Endothelial cell of umbilical vein (primary cell): ENCODE measurements around the gene TNIP3. TPM values are rescaled to one million over a fixed set of nuclear protein-coding genes. Genes with fewer than 3 reads are reported as not detected.

Experiments used
- BruUV-seq: library from RNA; stranded (reverse); fragments of 400-500 nt; replicated peaks from 2 replicates; lab custom pipeline; 2021; lab: Mats Ljungman, UMichigan
- CTCF ChIA-PET: fragments of 300-600, 350-600 bp; sonication (Branson Sonifier 250); formaldehyde crosslinking; loops from one replicate; lab custom pipeline; 2021; ENCODE audit warnings: antibody characterized with exemption, inconsistent platforms; lab: Charles Lee
- POLR2A ChIA-PET: fragments of 300-600, 350-600 bp; sonication (Branson Sonifier 250); formaldehyde crosslinking; loops from one replicate; lab custom pipeline; 2021; ENCODE audit warnings: antibody characterized with exemption, inconsistent platforms; lab: Charles Lee
- DNase-seq: peaks from one replicate; pipeline ENCODE4 v3.0.0-alpha.2; 2011; ENCODE audit warnings: low read depth, low spot score
- FAIRE-seq: peaks from 2 replicates; lab custom pipeline; 2011; peaks lifted over from hg19 to GRCh38; lab: Jason Lieb, UNC
- H2AFZ ChIP-seq: 2 replicates; pipeline ENCODE4 v1.6.0; 2012; ENCODE audit warnings: low read depth, low read length, control low read depth, inconsistent platforms
- H3K27ac ChIP-seq: 2 replicates; pipeline ENCODE4 v1.5.1; 2011; ENCODE audit warnings: low read depth, mild to moderate bottlenecking, control low read depth, low read length, moderate library complexity; ENCODE audit not compliant: insufficient read depth
- H3K27me3 ChIP-seq, 2 experiments: 2 replicates each; pipeline versions ENCODE4 v1.6.0 to v1.6.1; 2011; ENCODE audit warnings: low read length in 2 of 2, mixed read lengths in 1 of 2; ENCODE audit not compliant: control insufficient read depth in 2 of 2, insufficient read depth in 2 of 2
- H3K36me3 ChIP-seq, 2 experiments: 2 replicates in 1 of 2; 3 replicates in 1 of 2; pipeline ENCODE4 v1.5.1; 2011; ENCODE audit warnings: low read length in 2 of 2, mild to moderate bottlenecking in 1 of 2, moderate library complexity in 1 of 2; ENCODE audit not compliant: control insufficient read depth in 2 of 2, insufficient read depth in 2 of 2; ENCODE audit errors: extremely low read depth in 1 of 2
- H3K4me1 ChIP-seq: 3 replicates; pipeline ENCODE4 v1.5.1; 2011; ENCODE audit warnings: mild to moderate bottlenecking, low read length; ENCODE audit not compliant: control insufficient read depth, insufficient read depth; ENCODE audit errors: extremely low read depth
- H3K4me2 ChIP-seq: 2 replicates; pipeline ENCODE4 v1.6.1; 2011; ENCODE audit warnings: low read length, control low read depth, mixed read lengths; ENCODE audit not compliant: insufficient read depth
- H3K4me3 ChIP-seq, 3 experiments: fragments of 200-600 bp in 1 of 3; sonication (generic), shearing (Covaris generic) in 1 of 3; replicated peaks in 1 of 3; 2 replicates each; pipeline ENCODE4 v1.5.1; 2011 to 2016; ENCODE audit warnings: control low read depth in 3 of 3, low read length in 3 of 3, mild to moderate bottlenecking in 2 of 3, inconsistent platforms in 1 of 3, low read depth in 1 of 3, moderate library complexity in 1 of 3; ENCODE audit not compliant: insufficient read depth in 1 of 3
- H3K79me2 ChIP-seq: 2 replicates; pipeline ENCODE4 v1.6.0; 2012; ENCODE audit warnings: low read length, inconsistent platforms; ENCODE audit not compliant: control insufficient read depth, insufficient read depth
- H3K9ac ChIP-seq: replicated peaks from 2 replicates; pipeline ENCODE3; 2011; ENCODE audit warnings: low read length, control low read depth; ENCODE audit not compliant: insufficient read depth; ENCODE audit errors: extremely low read depth
- H3K9me1 ChIP-seq: replicated peaks from 3 replicates; pipeline ENCODE4 v1.6.0; 2011; ENCODE audit warnings: mild to moderate bottlenecking, low read length; ENCODE audit not compliant: control insufficient read depth, insufficient read depth; ENCODE audit errors: extremely low read depth
- H3K9me3 ChIP-seq: replicated peaks from 2 replicates; pipeline ENCODE4 v1.5.1; 2012; ENCODE audit warnings: low read length, inconsistent platforms; ENCODE audit not compliant: control insufficient read depth, insufficient read depth
- H4K20me1 ChIP-seq: replicated peaks from 2 replicates; pipeline ENCODE3; 2011; ENCODE audit warnings: mild to moderate bottlenecking, low read length; ENCODE audit not compliant: control insufficient read depth, insufficient read depth; ENCODE audit errors: extremely low read depth
- EZH2 ChIP-seq: IDR thresholded peaks from 2 replicates; pipeline ENCODE4 v1.6.1; 2012; ENCODE audit warnings: borderline replicate concordance, low read depth, mild to moderate bottlenecking, moderate library complexity, low read length, inconsistent platforms; ENCODE audit not compliant: severe bottlenecking
- FOS ChIP-seq: IDR thresholded peaks from 2 replicates; pipeline ENCODE4 v1.6.1; 2011; ENCODE audit warnings: mild to moderate bottlenecking, low read length, moderate library complexity, borderline replicate concordance; ENCODE audit not compliant: insufficient read depth
- GATA2 ChIP-seq: IDR thresholded peaks from 2 replicates; pipeline ENCODE4 v1.7.0; 2011; ENCODE audit warnings: low read depth, mild to moderate bottlenecking, moderate library complexity, mixed read lengths, low read length; ENCODE audit not compliant: insufficient read length, insufficient read depth
- JUN ChIP-seq: IDR thresholded peaks from 2 replicates; pipeline ENCODE4 v1.6.1; 2011; ENCODE audit warnings: borderline replicate concordance, low read depth; ENCODE audit not compliant: insufficient read length, insufficient read depth
- MYC ChIP-seq: IDR thresholded peaks from one replicate; pipeline ENCODE4 v1.6.1; 2011; ENCODE audit warnings: mild to moderate bottlenecking, low read depth, low read length
- POLR2A ChIP-seq: IDR thresholded peaks from 2 replicates; pipeline ENCODE4 v1.6.1; 2012; ENCODE audit warnings: low read depth, mild to moderate bottlenecking, control low read depth, low read length
- POLR2AphosphoS5 ChIP-seq: IDR thresholded peaks from 2 replicates; pipeline ENCODE4 v1.6.1; 2012; ENCODE audit warnings: low read depth, mild to moderate bottlenecking, control low read depth, low read length, moderate library complexity; ENCODE audit not compliant: insufficient read depth
- dilution Hi-C: fragments of 300-500 bp; cut with MboI; formaldehyde crosslinking; loops from one replicate; pipeline ENCODE4 v1.15.0; 2019; ENCODE audit warnings: low sequenced_read_pairs; ENCODE audit not compliant: extremely low pct_ligation_motif_present
- intact Hi-C: fragments of 100-400 bp; cut with micrococcal nuclease; formaldehyde crosslinking; loops from one replicate; pipeline ENCODE4 v1.10.0; 2022
- polyA plus RNA-seq, 4 experiments: library from polyadenylated mRNA; depleted of rRNA in 3 of 4; stranded (reverse) in 3 of 4; unstranded in 1 of 4; fragments of >200 nt; gene quantifications; 2 replicates each; pipeline versions ENCODE4 v1.2.1 to v1.2.3, GENCODE V29; 2011 to 2012; ENCODE audit warnings: missing spikeins in 1 of 4
- total RNA-seq: library from RNA; stranded (reverse); gene quantifications from 2 replicates; pipeline ENCODE4 v1.2.3, GENCODE V29; 2021
- TF ChIP-seq, protein P1 (sequence below), 2 donors: IDR thresholded peaks; 1 replicate in 1 of 2; 2 replicates in 1 of 2; pipeline ENCODE4 v1.5.1; 2011; ENCODE audit warnings: low read length in 2 of 2, mild to moderate bottlenecking in 2 of 2, moderate library complexity in 2 of 2, control low read depth in 1 of 2, inconsistent platforms in 1 of 2, low read depth in 1 of 2; ENCODE audit not compliant: insufficient read depth in 1 of 2; ENCODE audit errors: extremely low read depth in 1 of 2
- TF ChIP-seq, protein P2 (sequence below): IDR thresholded peaks from 2 replicates; pipeline ENCODE4 v1.6.1; 2011; ENCODE audit not compliant: insufficient read depth, insufficient read length

TNIP3 gene
- total and polyA plus RNA-seq, 2 donors (not counting 3 experiments of a cell fraction or from before 2014, with no cell fraction given): not detected

DNA sequence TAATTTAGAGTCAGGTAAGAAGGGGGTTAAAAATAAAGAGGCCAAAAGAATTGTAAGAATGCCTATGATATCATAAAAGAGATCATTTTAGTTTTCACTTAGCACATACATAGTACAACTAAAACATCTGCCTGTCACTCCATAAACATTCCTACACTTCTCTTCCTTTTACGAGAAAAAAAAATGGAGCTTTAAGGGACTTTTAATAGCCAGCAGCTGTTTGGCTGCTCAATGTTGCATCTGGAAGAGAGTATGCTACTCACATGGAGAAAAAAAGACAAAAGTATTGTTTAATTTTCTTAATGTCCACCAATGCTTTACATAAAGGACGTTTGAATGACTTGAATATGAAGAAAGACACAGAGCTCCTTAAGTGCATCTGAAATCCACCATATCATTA is 48.7 kb upstream of the TNIP3 start:
- DNase-seq (no peak), FAIRE-seq (no peak)
- ChIA-PET POLR2A (no interaction called here), CTCF (interaction anchor here (1.2 to 3.5 kb wide), 2 partner anchors 10 to 21 kb away, joined by 3 to 14 read pairs; no protein-coding TSS in a partner anchor)
- Histone ChIP-seq H3K9me1 (no peaks in the 10 kb centered on the region), H2AFZ (no peak overlapping the region), H3K36me3 (no peaks in the 10 kb centered on the region), H3K27me3 (peaks cover 0 to 3% of the 10 kb centered on the region in 2 experiments), H3K27ac (no peak overlapping the region), H4K20me1 (no peaks in the 10 kb centered on the region), H3K9me3 (no peaks in the 10 kb centered on the region), H3K9ac (no peak overlapping the region), H3K4me1 (no peaks in the 10 kb centered on the region), H3K79me2 (no peaks in the 10 kb centered on the region), H3K4me3 (no peak overlapping the region), H3K4me2 (no peak overlapping the region)
- dilution Hi-C loops (no loop called here), intact Hi-C loops (no loop called here)
- BruUV-seq: no TSS peak
- TF ChIP-seq, protein P1, sequence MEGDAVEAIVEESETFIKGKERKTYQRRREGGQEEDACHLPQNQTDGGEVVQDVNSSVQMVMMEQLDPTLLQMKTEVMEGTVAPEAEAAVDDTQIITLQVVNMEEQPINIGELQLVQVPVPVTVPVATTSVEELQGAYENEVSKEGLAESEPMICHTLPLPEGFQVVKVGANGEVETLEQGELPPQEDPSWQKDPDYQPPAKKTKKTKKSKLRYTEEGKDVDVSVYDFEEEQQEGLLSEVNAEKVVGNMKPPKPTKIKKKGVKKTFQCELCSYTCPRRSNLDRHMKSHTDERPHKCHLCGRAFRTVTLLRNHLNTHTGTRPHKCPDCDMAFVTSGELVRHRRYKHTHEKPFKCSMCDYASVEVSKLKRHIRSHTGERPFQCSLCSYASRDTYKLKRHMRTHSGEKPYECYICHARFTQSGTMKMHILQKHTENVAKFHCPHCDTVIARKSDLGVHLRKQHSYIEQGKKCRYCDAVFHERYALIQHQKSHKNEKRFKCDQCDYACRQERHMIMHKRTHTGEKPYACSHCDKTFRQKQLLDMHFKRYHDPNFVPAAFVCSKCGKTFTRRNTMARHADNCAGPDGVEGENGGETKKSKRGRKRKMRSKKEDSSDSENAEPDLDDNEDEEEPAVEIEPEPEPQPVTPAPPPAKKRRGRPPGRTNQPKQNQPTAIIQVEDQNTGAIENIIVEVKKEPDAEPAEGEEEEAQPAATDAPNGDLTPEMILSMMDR (IDR thresholded peaks at IDR 0.05; ENCODE audit: extremely low read depth in 1 of 2, insufficient read depth in 1 of 2, low read depth in 1 of 2, low read length in 2 of 2): no peak
- TF ChIP-seq POLR2A (no peak), JUN (no peak), FOS (no peak), GATA2 (no peak), EZH2 (no peak), POLR2AphosphoS5 (no peak), MYC (no peak)
- TF ChIP-seq, protein P2, sequence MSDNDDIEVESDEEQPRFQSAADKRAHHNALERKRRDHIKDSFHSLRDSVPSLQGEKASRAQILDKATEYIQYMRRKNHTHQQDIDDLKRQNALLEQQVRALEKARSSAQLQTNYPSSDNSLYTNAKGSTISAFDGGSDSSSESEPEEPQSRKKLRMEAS: no peak
